Left ventricle myocardium superior (tissue), 1 donor: ENCODE results near the gene CORO2B. TPM values are rescaled to one million over a fixed set of nuclear protein-coding genes. Genes with fewer than 3 reads are reported as not detected.
A peak's percentile ranks its signal among the peaks of the same experiment; 100 is the strongest.
"Not testable (repeated sequence)": the region's sequence is repeated elsewhere in the genome, so short reads cannot be mapped to it uniquely, and the experiment has no call there.

ENCODE experiments used
- ATAC-seq: fragments of 200-7000 bp; cut with Tn5 transposase; one replicate; pipeline ENCODE4 v1.9.1; 2020; ENCODE audit warnings: mild to moderate bottlenecking, moderate library complexity
- DNase-seq: peaks from one replicate; pipeline ENCODE4 v3.0.0-alpha.2; 2020
- intact Hi-C: fragments of 100-400 bp; cut with micrococcal nuclease; formaldehyde crosslinking; loops from one replicate; pipeline ENCODE4 v1.11.0; 2022
- total RNA-seq: library from RNA; stranded (reverse); fragmentation: NEBNext Ultra II Directional; extraction: Animal tissue kit (Norgen Biotek cat#: 25700); gene quantifications from one replicate; pipeline ENCODE4 v1.2.1, GENCODE V29; 2021
- donor health status: DM: no; HTN: yes; CAD: no; lungs with severe emphysema.

Gene CORO2B
- total RNA-seq, 1 donor from 2014 or later = 5.9 TPM

GRCh38 chr15:68719672-68720071 lies 140.9 kb downstream of the CORO2B start:
- DNase-seq (no peak), ATAC-seq (no peak)
- intact Hi-C loops = no loop called here

GRCh38 chr15:68721886-68722285 lies 143.1 kb downstream of the CORO2B start:
- no peak for ATAC-seq
- no peak for DNase-seq
- intact Hi-C loops = no loop called here

- ATAC-seq = peak; percentile 62
- intact Hi-C loops = no loop called here
- DNase-seq = peak; percentile 68
Observed at GRCh38 chr15:68725736-68726135, 146.9 kb downstream of the CORO2B start.

- intact Hi-C loops = no loop called here
- no peak for ATAC-seq
- no peak for DNase-seq
Observed at GRCh38 chr15:68726246-68726645, 147.5 kb downstream of the CORO2B start.

- peak; percentile 62 for DNase-seq
- intact Hi-C loops = no loop called here
- ATAC-seq = peak; percentile 79
Observed at GRCh38 chr15:68729789-68730411, 151.1 kb downstream of the CORO2B start.

- ATAC-seq (peak; percentile 47), DNase-seq (no peak)
- intact Hi-C loops = no loop called here
Observed at GRCh38 chr15:68730471-68730919, 151.7 kb downstream of the CORO2B start.

GRCh38 chr15:68730976-68731897 lies 152.4 kb downstream of the CORO2B start:
- peak; percentile 58 for ATAC-seq
- peak; percentile 59 for DNase-seq
- intact Hi-C loops = no loop called here

GRCh38 chr15:68732451-68732850 lies 153.7 kb downstream of the CORO2B start:
- intact Hi-C loops = no loop called here
- ATAC-seq (no peak), DNase-seq (no peak)

- DNase-seq = no peak
- ATAC-seq = no peak
- intact Hi-C loops = no loop called here
Observed at GRCh38 chr15:68733666-68734065, 154.9 kb downstream of the CORO2B start.

GRCh38 chr15:68734352-68734751 lies 155.6 kb downstream of the CORO2B start:
- intact Hi-C loops = no loop called here
- ATAC-seq (no peak), DNase-seq (no peak)

- no peak for DNase-seq
- intact Hi-C loops = no loop called here
- ATAC-seq = no peak
Observed at GRCh38 chr15:68734881-68735280, 156.1 kb downstream of the CORO2B start.

GRCh38 chr15:68735610-68736009 lies 156.8 kb downstream of the CORO2B start:
- intact Hi-C loops = no loop called here
- DNase-seq (no peak), ATAC-seq (no peak)

GRCh38 chr15:68739390-68740080 lies 160.7 kb downstream of the CORO2B start:
- DNase-seq (no peak), ATAC-seq (peak; percentile 20)
- intact Hi-C loops = no loop called here

GRCh38 chr15:68743256-68743655 lies 164.5 kb downstream of the CORO2B start:
- no peak for ATAC-seq
- intact Hi-C loops = no loop called here
- DNase-seq = no peak

- ATAC-seq (peak; percentile 46), DNase-seq (no peak)
- intact Hi-C loops = no loop called here
Observed at GRCh38 chr15:68749365-68749764, 170.6 kb downstream of the CORO2B start.

- intact Hi-C loops = no loop called here
- ATAC-seq (peak; percentile 93), DNase-seq (no peak)
Observed at GRCh38 chr15:68749793-68750192, 171.0 kb downstream of the CORO2B start.

- ATAC-seq (no peak), DNase-seq (no peak)
- intact Hi-C loops = no loop called here
Observed at GRCh38 chr15:68751622-68752021, 172.8 kb downstream of the CORO2B start.

GRCh38 chr15:68755731-68756130 lies 176.9 kb downstream of the CORO2B start:
- no peak for DNase-seq
- intact Hi-C loops = no loop called here
- no peak for ATAC-seq

GRCh38 chr15:68759982-68760579 lies 181.3 kb downstream of the CORO2B start:
- DNase-seq, ATAC-seq, intact Hi-C loops: not testable (repeated sequence)

- ATAC-seq (no peak), DNase-seq (no peak)
- intact Hi-C loops = no loop called here
Observed at GRCh38 chr15:68763063-68763462, 184.3 kb downstream of the CORO2B start.
